ENCODE results near the gene LYZL1. TPM values are rescaled to one million over a fixed set of nuclear protein-coding genes. Genes with fewer than 3 reads are reported as not detected.

The LYZL1 gene
- total RNA-seq, 1 donor from 2014 or later = not detected

DNA sequence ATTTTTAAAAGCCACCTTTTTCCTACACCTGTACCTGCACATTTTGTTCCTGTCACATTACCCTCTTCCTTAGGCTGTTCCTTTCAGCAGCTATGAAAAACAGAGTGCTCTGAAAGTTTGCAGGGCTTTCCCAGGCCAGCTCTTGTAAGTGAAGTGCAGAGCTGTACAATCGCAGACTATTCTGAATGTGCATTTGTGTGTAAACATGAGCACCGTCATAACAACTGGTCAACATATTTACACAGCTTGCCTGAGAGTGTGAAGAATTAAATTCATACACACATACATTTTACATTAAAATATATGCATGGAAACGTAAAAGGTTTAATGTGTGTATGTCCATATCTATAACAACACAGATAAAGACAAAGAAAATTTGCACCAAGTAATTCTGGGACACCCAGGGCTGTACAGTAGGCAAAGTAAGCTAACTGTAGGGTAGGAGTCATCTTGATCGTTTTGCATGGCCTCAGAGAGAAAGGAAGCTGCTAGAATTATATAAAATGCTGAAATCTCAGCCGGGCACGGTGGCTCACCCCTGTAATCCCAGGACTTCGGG lies 23.6 kb upstream of the LYZL1 start:
- TF ChIP-seq, protein P1, sequence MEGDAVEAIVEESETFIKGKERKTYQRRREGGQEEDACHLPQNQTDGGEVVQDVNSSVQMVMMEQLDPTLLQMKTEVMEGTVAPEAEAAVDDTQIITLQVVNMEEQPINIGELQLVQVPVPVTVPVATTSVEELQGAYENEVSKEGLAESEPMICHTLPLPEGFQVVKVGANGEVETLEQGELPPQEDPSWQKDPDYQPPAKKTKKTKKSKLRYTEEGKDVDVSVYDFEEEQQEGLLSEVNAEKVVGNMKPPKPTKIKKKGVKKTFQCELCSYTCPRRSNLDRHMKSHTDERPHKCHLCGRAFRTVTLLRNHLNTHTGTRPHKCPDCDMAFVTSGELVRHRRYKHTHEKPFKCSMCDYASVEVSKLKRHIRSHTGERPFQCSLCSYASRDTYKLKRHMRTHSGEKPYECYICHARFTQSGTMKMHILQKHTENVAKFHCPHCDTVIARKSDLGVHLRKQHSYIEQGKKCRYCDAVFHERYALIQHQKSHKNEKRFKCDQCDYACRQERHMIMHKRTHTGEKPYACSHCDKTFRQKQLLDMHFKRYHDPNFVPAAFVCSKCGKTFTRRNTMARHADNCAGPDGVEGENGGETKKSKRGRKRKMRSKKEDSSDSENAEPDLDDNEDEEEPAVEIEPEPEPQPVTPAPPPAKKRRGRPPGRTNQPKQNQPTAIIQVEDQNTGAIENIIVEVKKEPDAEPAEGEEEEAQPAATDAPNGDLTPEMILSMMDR (conservative IDR thresholded peaks at IDR 0.05) = no peak
- H3K27ac Mint-ChIP-seq = no peak overlapping the region
- H3K9me3 Mint-ChIP-seq = peaks cover 1% of the 10 kb centered on the region

DNA sequence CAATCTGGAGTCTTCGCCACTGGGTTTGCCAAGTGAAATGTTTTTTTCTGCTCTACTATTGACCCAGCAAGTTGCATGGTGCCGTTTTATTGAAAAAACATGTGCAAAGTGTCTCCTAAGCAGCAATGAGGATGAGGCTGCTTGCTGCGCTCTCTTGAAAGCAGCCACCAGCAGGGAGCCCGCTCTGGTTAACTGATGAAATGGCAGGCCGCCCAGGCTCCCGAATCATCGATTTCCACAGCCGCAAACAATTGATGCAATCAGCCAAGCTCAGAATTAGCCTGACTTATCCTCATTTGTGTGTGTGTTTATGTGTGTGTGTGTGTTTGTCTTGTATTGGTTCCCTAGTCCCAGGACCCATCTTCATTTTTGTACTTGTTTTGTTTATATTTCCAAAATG lies 22.2 kb upstream of the LYZL1 start:
- Mint-ChIP-seq H3K4me3 (no peak overlapping the region), H3K27me3 (no peaks in the 10 kb centered on the region), H3K4me1 (ENCODE audit: unreplicated experiment) (peaks cover 8% of the 10 kb centered on the region), H3K27ac (no peak overlapping the region), H3K9me3 (peaks cover 7% of the 10 kb centered on the region), H3K36me3 (no peaks in the 10 kb centered on the region)
- TF ChIP-seq, protein P1 (conservative IDR thresholded peaks at IDR 0.05) = no peak
- no peak for DNase-seq (ENCODE audit: extremely low spot score, unreplicated experiment)

More for the DNA sequence above, 23.6 kb upstream of the LYZL1 start:
- H3K4me1 Mint-ChIP-seq (ENCODE audit: unreplicated experiment) = peaks cover 8% of the 10 kb centered on the region
- DNase-seq (ENCODE audit: extremely low spot score, unreplicated experiment) = no peak
- no peak overlapping the region for H3K4me3 Mint-ChIP-seq
- H3K27me3 Mint-ChIP-seq = no peaks in the 10 kb centered on the region
- no peaks in the 10 kb centered on the region for H3K36me3 Mint-ChIP-seq

DNA sequence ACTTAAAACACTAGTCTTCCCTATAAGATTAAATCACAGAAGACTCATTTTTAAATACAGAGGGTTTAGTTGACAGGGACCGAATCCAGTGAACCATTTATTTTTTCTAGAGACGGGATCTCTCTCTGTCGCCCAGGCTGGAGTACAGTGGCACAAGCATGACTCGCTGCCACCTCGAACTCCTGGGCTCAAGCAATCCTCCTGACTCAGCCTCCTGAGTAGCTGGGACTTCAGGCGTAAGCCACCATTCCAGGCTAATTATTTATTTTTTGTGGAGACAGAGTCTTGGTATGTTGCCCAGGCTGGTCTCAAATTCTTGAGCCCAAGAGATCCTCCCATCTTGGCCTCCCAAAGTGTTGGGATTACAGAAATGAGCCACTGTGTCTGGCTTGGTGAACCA lies 20.9 kb upstream of the LYZL1 start:
- Mint-ChIP-seq H3K4me1 (ENCODE audit: unreplicated experiment) (peaks cover 8% of the 10 kb centered on the region), H3K4me3 (no peak overlapping the region), H3K36me3 (no peaks in the 10 kb centered on the region), H3K27ac (no peak overlapping the region), H3K9me3 (peaks cover 7% of the 10 kb centered on the region), H3K27me3 (no peaks in the 10 kb centered on the region)
- TF ChIP-seq, protein P1 (conservative IDR thresholded peaks at IDR 0.05) = no peak
- DNase-seq (ENCODE audit: extremely low spot score, unreplicated experiment) = no peak

DNA sequence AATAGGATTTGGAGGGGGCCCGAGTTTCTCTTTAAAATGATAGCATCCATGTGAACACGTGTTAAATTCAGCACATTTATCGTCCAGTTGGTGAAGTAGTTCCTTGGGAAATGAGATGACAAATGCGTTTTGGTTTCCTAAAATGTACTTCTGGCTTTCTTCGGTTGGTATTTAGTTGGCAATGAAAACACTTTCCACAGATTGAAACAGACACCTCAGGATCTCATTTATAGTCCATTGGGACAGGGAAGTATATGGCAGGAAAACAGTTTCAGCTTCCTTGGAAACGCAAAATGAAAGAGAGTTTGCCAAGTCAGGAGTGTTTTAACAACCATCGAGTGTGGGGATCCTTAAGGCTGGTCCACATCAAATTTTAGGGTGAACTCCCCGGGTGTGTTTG lies 19.4 kb upstream of the LYZL1 start:
- TF ChIP-seq, protein P1 (conservative IDR thresholded peaks at IDR 0.05) = no peak
- Mint-ChIP-seq H3K9me3 (peaks cover 7% of the 10 kb centered on the region), H3K27ac (no peak overlapping the region), H3K4me3 (no peak overlapping the region), H3K4me1 (ENCODE audit: unreplicated experiment) (peaks cover 12% of the 10 kb centered on the region), H3K27me3 (no peaks in the 10 kb centered on the region), H3K36me3 (no peaks in the 10 kb centered on the region)
- no peak for DNase-seq (ENCODE audit: extremely low spot score, unreplicated experiment)

DNA sequence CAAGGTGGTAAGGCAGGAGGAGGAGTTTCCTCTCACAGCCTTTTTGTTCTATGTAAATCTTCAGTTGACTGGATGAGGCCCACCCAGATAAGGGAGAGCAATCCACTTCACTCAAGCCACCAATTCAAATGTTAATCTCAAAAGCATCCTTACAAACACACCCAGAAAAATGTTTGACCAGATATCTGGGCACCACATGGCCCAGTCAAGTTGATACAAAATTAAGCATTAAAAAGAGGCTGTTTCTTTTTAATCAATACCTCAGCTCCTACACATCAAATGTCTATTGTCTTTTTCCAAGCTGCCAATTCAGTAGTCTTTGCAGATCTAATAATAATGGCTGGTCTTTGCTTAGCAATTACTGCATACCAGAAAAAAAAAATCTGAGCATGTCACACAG lies 18.0 kb upstream of the LYZL1 start:
- H3K36me3 Mint-ChIP-seq = no peaks in the 10 kb centered on the region
- peaks cover 7% of the 10 kb centered on the region for H3K9me3 Mint-ChIP-seq
- H3K27me3 Mint-ChIP-seq = no peaks in the 10 kb centered on the region
- peaks cover 12% of the 10 kb centered on the region for H3K4me1 Mint-ChIP-seq (ENCODE audit: unreplicated experiment)
- DNase-seq (ENCODE audit: extremely low spot score, unreplicated experiment) = no peak
- H3K27ac Mint-ChIP-seq = no peak overlapping the region
- TF ChIP-seq, protein P1 (conservative IDR thresholded peaks at IDR 0.05) = no peak
- H3K4me3 Mint-ChIP-seq = no peak overlapping the region

DNA sequence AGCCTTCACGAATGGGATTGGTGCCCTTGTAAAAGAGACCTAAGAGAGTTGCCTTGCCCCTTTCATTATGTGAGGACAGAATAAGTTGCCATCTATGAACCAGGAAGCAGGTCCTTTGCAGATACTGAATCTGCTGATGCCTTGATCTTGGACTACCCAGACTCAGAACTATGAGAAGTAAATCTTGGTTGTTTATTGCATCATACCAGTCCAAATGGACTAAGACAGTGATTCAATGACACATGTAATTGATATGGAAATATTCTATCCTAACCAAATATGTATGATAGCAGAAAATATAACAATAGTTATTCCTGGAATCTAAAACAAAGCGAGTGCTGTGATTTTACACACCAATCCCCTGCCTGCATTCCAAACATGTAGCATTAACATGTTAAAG lies 17.0 kb upstream of the LYZL1 start:
- Mint-ChIP-seq H3K27ac (no peak overlapping the region), H3K9me3 (peaks cover 7% of the 10 kb centered on the region), H3K36me3 (no peaks in the 10 kb centered on the region)

More for the DNA sequence above, 17.0 kb upstream of the LYZL1 start:
- TF ChIP-seq, protein P1 (conservative IDR thresholded peaks at IDR 0.05) = no peak
- Mint-ChIP-seq H3K27me3 (no peaks in the 10 kb centered on the region), H3K4me1 (ENCODE audit: unreplicated experiment) (peaks cover 13% of the 10 kb centered on the region), H3K4me3 (no peak overlapping the region)
- DNase-seq (ENCODE audit: extremely low spot score, unreplicated experiment) = no peak

Data from type B pancreatic cell (in vitro differentiated cells).